GM23338 (cell line): ENCODE measurements around the gene IL1RAPL2. TPM values are rescaled to one million over a fixed set of nuclear protein-coding genes. Genes with fewer than 3 reads are reported as not detected.
"Not testable (repeated sequence)": the region's sequence is repeated elsewhere in the genome, so short reads cannot be mapped to it uniquely, and the experiment has no call there.

Experiments
- ATAC-seq: fragments of 200-7000 bp; cut with Tn5 transposase; 3 replicates; pipeline ENCODE4 v1.9.1; 2020
- DNase-seq: peaks from one replicate; pipeline ENCODE4 v3.0.0-alpha.2; 2015; ENCODE audit warnings: low spot score
- H2AFZ ChIP-seq: fragments of 200-600 bp; sonication (generic); 2 replicates; pipeline ENCODE4 v1.8.0; 2016; ENCODE audit warnings: antibody characterized with exemption, mild to moderate bottlenecking, moderate library complexity
- H3F3A ChIP-seq: fragments of 200-600 bp; sonication (generic); replicated peaks from 2 replicates; pipeline ENCODE4 v1.8.0; 2017; ENCODE audit warnings: antibody characterized with exemption, mixed run types, low read depth
- H3K27ac ChIP-seq: fragments of 200-600 bp; sonication (generic); 2 replicates; pipeline ENCODE4 v1.6.1; 2016; ENCODE audit warnings: low read depth
- H3K27me3 ChIP-seq: fragments of 200-600 bp; sonication (generic); 2 replicates; pipeline ENCODE4 v1.8.0; 2016; ENCODE audit warnings: mild to moderate bottlenecking, mixed run types, moderate library complexity; ENCODE audit not compliant: insufficient read depth
- H3K36me3 ChIP-seq: fragments of 200-600 bp; sonication (generic); 2 replicates; pipeline ENCODE4 v1.8.0; 2016; ENCODE audit warnings: mild to moderate bottlenecking; ENCODE audit not compliant: insufficient read depth
- H3K4me1 ChIP-seq: fragments of 200-600 bp; sonication (generic); 2 replicates; pipeline ENCODE4 v1.8.0; 2016; ENCODE audit warnings: mild to moderate bottlenecking, moderate library complexity; ENCODE audit not compliant: insufficient read depth
- H3K4me2 ChIP-seq: fragments of 200-600 bp; sonication (generic); 2 replicates; pipeline ENCODE4 v1.7.1; 2017; ENCODE audit warnings: mixed run types
- H3K4me3 ChIP-seq: fragments of 200-600 bp; sonication (generic); 2 replicates; pipeline ENCODE4 v1.6.1; 2016; ENCODE audit warnings: mixed run types
- H3K79me2 ChIP-seq: fragments of 200-600 bp; sonication (generic); replicated peaks from 2 replicates; pipeline ENCODE4 v1.8.0; 2017; ENCODE audit warnings: mild to moderate bottlenecking; ENCODE audit not compliant: insufficient read depth
- H3K9me2 ChIP-seq: fragments of 200-600 bp; sonication (generic); 2 replicates; pipeline ENCODE4 v1.8.0; 2017; ENCODE audit not compliant: insufficient read depth
- H4K20me1 ChIP-seq: fragments of 200-600 bp; sonication (generic); replicated peaks from 2 replicates; pipeline ENCODE4 v1.8.0; 2017; ENCODE audit warnings: mild to moderate bottlenecking; ENCODE audit not compliant: insufficient read depth
- H3K27ac Mint-ChIP-seq: 2 replicates; pipeline ENCODE4 v1.8.0; 2020; ENCODE audit warnings: inconsistent platforms, mild to moderate bottlenecking, moderate library complexity, mixed read lengths
- H3K27me3 Mint-ChIP-seq: 3 replicates; pipeline ENCODE4 v1.8.0; 2022; ENCODE audit warnings: low read depth, mild to moderate bottlenecking, moderate library complexity, mixed read lengths, inconsistent platforms; ENCODE audit not compliant: insufficient read depth, poor library complexity
- H3K36me3 Mint-ChIP-seq: 3 replicates; pipeline ENCODE4 v1.8.0; 2021; ENCODE audit warnings: low read depth, mild to moderate bottlenecking, inconsistent platforms, moderate library complexity, mixed read lengths
- H3K4me1 Mint-ChIP-seq: 3 replicates; pipeline ENCODE4 v1.8.0; 2020; ENCODE audit warnings: mild to moderate bottlenecking, inconsistent platforms, mixed read lengths
- H3K4me3 Mint-ChIP-seq: 3 replicates; pipeline ENCODE4 v1.8.0; 2021; ENCODE audit warnings: moderate library complexity, mild to moderate bottlenecking, inconsistent platforms, mixed read lengths
- H3K9me3 Mint-ChIP-seq: 3 replicates; pipeline ENCODE4 v1.8.0; 2020; ENCODE audit warnings: moderate library complexity, mild to moderate bottlenecking, inconsistent platforms, mixed read lengths
- ETS1 ChIP-seq: IDR thresholded peaks from 2 replicates; pipeline ENCODE4 v1.6.1; 2016; ENCODE audit warnings: antibody characterized with exemption
- EZH2 ChIP-seq: fragments of 200-600 bp; sonication (generic); IDR thresholded peaks from one replicate; pipeline ENCODE4 v1.8.0; 2017; ENCODE audit warnings: antibody characterized with exemption, mild to moderate bottlenecking, low read depth; ENCODE audit not compliant: unreplicated experiment
- JUNB ChIP-seq: IDR thresholded peaks from one replicate; pipeline ENCODE4 v1.6.1; 2016; ENCODE audit warnings: antibody characterized with exemption; ENCODE audit not compliant: unreplicated experiment
- NANOG ChIP-seq: IDR thresholded peaks from 2 replicates; pipeline ENCODE4 v1.6.1; 2016; ENCODE audit warnings: antibody characterized with exemption, borderline replicate concordance
- POLR2AphosphoS5 ChIP-seq: IDR thresholded peaks from 2 replicates; pipeline ENCODE4 v1.6.1; 2016; ENCODE audit warnings: antibody characterized with exemption, low read depth
- STAT1 ChIP-seq: IDR thresholded peaks from one replicate; pipeline ENCODE4 v1.6.1; 2016; ENCODE audit warnings: antibody characterized with exemption; ENCODE audit not compliant: unreplicated experiment
- ZNF114 ChIP-seq: fragments of 250-450 bp; sonication (Bioruptor Pico); IDR thresholded peaks from 2 replicates; pipeline ENCODE4 v1.5.0; 2020; ENCODE audit warnings: mild to moderate bottlenecking, moderate library complexity
- ZNF331 ChIP-seq: fragments of 250-450 bp; sonication (Bioruptor Pico); IDR thresholded peaks from 2 replicates; pipeline ENCODE4 v1.5.0; 2020; ENCODE audit warnings: low read depth, mild to moderate bottlenecking, moderate library complexity
- polyA plus RNA-seq: library from polyadenylated mRNA; unstranded; fragments of >200 nt; fragmentation: Nextera tagmentation; extraction: Ambion mirVana; gene quantifications from 2 replicates; pipeline ENCODE4 v1.2.1, GENCODE V29; 2016
- total RNA-seq: library from RNA; depleted of rRNA; stranded (reverse); fragments of >200 nt; shearing (Covaris generic); gene quantifications from 2 replicates; pipeline ENCODE4 v1.2.3, GENCODE V29; 2014
- TF ChIP-seq, protein P1 (sequence below): IDR thresholded peaks from one replicate; pipeline ENCODE4 v1.6.1; 2018; ENCODE audit warnings: antibody characterized with exemption; ENCODE audit not compliant: unreplicated experiment
- TF ChIP-seq, protein P2 (sequence below), 2 experiments: fragments of 200-600 bp in 1 of 2; sonication (generic) in 1 of 2; conservative IDR thresholded peaks; 2 replicates each; pipeline versions ENCODE4 v1.5.1 to v1.6.1; 2016 to 2017; ENCODE audit warnings: antibody characterized with exemption in 2 of 2, low read depth in 2 of 2, mild to moderate bottlenecking in 2 of 2, moderate library complexity in 1 of 2

Gene IL1RAPL2
- total and polyA plus RNA-seq, 2 experiments from 2014 or later = 0.80 to 0.94 TPM

DNA sequence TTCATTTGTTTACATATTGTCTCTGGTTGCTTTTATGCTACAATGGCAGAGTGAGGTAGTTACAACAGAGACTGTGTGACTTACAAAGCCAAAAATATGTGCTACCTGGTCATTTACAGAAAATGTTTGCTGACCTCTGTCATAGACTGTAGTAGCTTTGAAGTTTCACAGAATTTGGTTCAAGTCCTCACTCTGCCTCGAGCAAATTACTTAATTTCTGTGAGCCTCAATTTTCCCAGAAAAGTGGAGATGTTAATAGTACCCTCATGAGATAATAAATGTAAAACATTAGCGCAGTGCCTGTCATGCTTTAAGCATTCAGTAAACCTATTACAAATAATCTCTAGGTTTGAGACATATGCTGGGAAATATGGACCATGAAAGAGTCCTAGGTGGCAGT lies 1237.9 kb downstream of the IL1RAPL2 start:
- DNase-seq (no peak), ATAC-seq (no peak)
- no peaks in the 10 kb centered on the region for H3K27me3 ChIP-seq
- H3K4me1 ChIP-seq = no peaks in the 10 kb centered on the region
- H3K9me2 ChIP-seq = no peaks in the 10 kb centered on the region
- no peaks in the 10 kb centered on the region for H4K20me1 ChIP-seq
- TF ChIP-seq ZNF331 (CRISPR knock-in tag) (no peak), ZNF114 (CRISPR knock-in tag) (no peak), NANOG (no peak), STAT1 (no peak), EZH2 (no peak), ETS1 (no peak), JUNB (no peak), POLR2AphosphoS5 (no peak)
- TF ChIP-seq, protein P1, sequence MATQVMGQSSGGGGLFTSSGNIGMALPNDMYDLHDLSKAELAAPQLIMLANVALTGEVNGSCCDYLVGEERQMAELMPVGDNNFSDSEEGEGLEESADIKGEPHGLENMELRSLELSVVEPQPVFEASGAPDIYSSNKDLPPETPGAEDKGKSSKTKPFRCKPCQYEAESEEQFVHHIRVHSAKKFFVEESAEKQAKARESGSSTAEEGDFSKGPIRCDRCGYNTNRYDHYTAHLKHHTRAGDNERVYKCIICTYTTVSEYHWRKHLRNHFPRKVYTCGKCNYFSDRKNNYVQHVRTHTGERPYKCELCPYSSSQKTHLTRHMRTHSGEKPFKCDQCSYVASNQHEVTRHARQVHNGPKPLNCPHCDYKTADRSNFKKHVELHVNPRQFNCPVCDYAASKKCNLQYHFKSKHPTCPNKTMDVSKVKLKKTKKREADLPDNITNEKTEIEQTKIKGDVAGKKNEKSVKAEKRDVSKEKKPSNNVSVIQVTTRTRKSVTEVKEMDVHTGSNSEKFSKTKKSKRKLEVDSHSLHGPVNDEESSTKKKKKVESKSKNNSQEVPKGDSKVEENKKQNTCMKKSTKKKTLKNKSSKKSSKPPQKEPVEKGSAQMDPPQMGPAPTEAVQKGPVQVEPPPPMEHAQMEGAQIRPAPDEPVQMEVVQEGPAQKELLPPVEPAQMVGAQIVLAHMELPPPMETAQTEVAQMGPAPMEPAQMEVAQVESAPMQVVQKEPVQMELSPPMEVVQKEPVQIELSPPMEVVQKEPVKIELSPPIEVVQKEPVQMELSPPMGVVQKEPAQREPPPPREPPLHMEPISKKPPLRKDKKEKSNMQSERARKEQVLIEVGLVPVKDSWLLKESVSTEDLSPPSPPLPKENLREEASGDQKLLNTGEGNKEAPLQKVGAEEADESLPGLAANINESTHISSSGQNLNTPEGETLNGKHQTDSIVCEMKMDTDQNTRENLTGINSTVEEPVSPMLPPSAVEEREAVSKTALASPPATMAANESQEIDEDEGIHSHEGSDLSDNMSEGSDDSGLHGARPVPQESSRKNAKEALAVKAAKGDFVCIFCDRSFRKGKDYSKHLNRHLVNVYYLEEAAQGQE = no peak
- TF ChIP-seq, protein P2, sequence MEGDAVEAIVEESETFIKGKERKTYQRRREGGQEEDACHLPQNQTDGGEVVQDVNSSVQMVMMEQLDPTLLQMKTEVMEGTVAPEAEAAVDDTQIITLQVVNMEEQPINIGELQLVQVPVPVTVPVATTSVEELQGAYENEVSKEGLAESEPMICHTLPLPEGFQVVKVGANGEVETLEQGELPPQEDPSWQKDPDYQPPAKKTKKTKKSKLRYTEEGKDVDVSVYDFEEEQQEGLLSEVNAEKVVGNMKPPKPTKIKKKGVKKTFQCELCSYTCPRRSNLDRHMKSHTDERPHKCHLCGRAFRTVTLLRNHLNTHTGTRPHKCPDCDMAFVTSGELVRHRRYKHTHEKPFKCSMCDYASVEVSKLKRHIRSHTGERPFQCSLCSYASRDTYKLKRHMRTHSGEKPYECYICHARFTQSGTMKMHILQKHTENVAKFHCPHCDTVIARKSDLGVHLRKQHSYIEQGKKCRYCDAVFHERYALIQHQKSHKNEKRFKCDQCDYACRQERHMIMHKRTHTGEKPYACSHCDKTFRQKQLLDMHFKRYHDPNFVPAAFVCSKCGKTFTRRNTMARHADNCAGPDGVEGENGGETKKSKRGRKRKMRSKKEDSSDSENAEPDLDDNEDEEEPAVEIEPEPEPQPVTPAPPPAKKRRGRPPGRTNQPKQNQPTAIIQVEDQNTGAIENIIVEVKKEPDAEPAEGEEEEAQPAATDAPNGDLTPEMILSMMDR (conservative IDR thresholded peaks at IDR 0.05; ENCODE audit: low read depth in 2 of 2) = no peak
- no peak overlapping the region for H3K4me3 ChIP-seq
- H3K9me3 Mint-ChIP-seq = peaks cover 8% of the 10 kb centered on the region; the same call in 1 of the 3 replicates
- no peaks in the 10 kb centered on the region for H3K27me3 Mint-ChIP-seq
- no peak overlapping the region for H3K27ac Mint-ChIP-seq
- H3K4me3 Mint-ChIP-seq = no peak overlapping the region
- no peaks in the 10 kb centered on the region for H3K4me1 Mint-ChIP-seq
- no peak overlapping the region for H3K4me2 ChIP-seq
- no peaks in the 10 kb centered on the region for H3K36me3 Mint-ChIP-seq
- H3F3A ChIP-seq = no peaks in the 10 kb centered on the region
- no peaks in the 10 kb centered on the region for H3K79me2 ChIP-seq
- H3K36me3 ChIP-seq = no peaks in the 10 kb centered on the region
- no peak overlapping the region for H2AFZ ChIP-seq
- no peak overlapping the region for H3K27ac ChIP-seq

GRCh38 chrX:105805655-105806054 lies 1239.7 kb downstream of the IL1RAPL2 start:
- H3K4me3 Mint-ChIP-seq, H3K36me3 ChIP-seq, H4K20me1 ChIP-seq, H3K4me1 ChIP-seq, H3K9me2 ChIP-seq, DNase-seq, H3K4me2 ChIP-seq, H3F3A ChIP-seq, H3K4me1 Mint-ChIP-seq, H3K79me2 ChIP-seq, H3K27me3 ChIP-seq, H3K4me3 ChIP-seq, H3K27ac ChIP-seq, H3K27me3 Mint-ChIP-seq, H3K9me3 Mint-ChIP-seq, H2AFZ ChIP-seq, H3K27ac Mint-ChIP-seq, ATAC-seq, H3K36me3 Mint-ChIP-seq: not testable (repeated sequence)
